ENCODE measurements around the gene IVL.

The IVL gene

GRCh38 chr1:152899027-152899426, 9.3 kb upstream of the IVL start:
- no peak for DNase-seq

- no peak for DNase-seq
Observed at GRCh38 chr1:152899883-152900282, 8.5 kb upstream of the IVL start.

- DNase-seq: no peak
Observed at GRCh38 chr1:152901631-152902030, 6.7 kb upstream of the IVL start.

GRCh38 chr1:152902636-152903035, 5.7 kb upstream of the IVL start:
- no peak for DNase-seq

- DNase-seq: no peak
Observed at GRCh38 chr1:152904688-152905440, 3.5 kb upstream of the IVL start.

GRCh38 chr1:152906023-152906565, 2.3 kb upstream of the IVL start:
- DNase-seq: peak; percentile 4 to 35 (median 20)

- DNase-seq: no peak
Observed at GRCh38 chr1:152909206-152909605, 860 bp downstream of the IVL start.

- DNase-seq: no peak
Observed at GRCh38 chr1:152912471-152912870, 4.1 kb downstream of the IVL start.

GRCh38 chr1:152912900-152913299, 4.6 kb downstream of the IVL start:
- no peak for DNase-seq

GRCh38 chr1:152917794-152918193, 9.4 kb downstream of the IVL start:
- DNase-seq: peak in 1 of 4 experiments; percentile 14

- DNase-seq: no peak
Observed at GRCh38 chr1:152919071-152919470, 10.7 kb downstream of the IVL start.

- DNase-seq: no peak
Observed at GRCh38 chr1:152924191-152924590, 15.8 kb downstream of the IVL start.

- DNase-seq: peak in 3 of 4 experiments; percentile 20 to 31 (median 24)
Observed at GRCh38 chr1:152926091-152926490, 17.7 kb downstream of the IVL start.

- DNase-seq: no peak
Observed at GRCh38 chr1:152928671-152929070, 20.3 kb downstream of the IVL start.

GRCh38 chr1:152932170-152932811, 23.9 kb downstream of the IVL start:
- DNase-seq: no peak

- no peak for DNase-seq
Observed at GRCh38 chr1:152933196-152933595, 24.9 kb downstream of the IVL start.

- no peak for DNase-seq
Observed at GRCh38 chr1:152940614-152941013, 32.3 kb downstream of the IVL start.

GRCh38 chr1:152941037-152941711, 32.8 kb downstream of the IVL start:
- DNase-seq: no peak

- DNase-seq: no peak
Observed at GRCh38 chr1:152942161-152942560, 33.8 kb downstream of the IVL start.

GRCh38 chr1:152946248-152946647, 37.9 kb downstream of the IVL start:
- DNase-seq: no peak

- DNase-seq: no peak
Observed at GRCh38 chr1:152946651-152947256, 38.4 kb downstream of the IVL start, which contains the start of gene SPRR5. TSS of gene SPRR5 (plus strand) at chr1:152947206. CDS start at chr1:152948555, 1,349 bp downstream.

GRCh38 chr1:152951711-152952110, 43.4 kb downstream of the IVL start:
- no peak for DNase-seq

GRCh38 chr1:152953761-152954160, 45.4 kb downstream of the IVL start:
- no peak for DNase-seq

All from suppressor macrophage (primary cell).